ENCODE measurements around the gene RAD23A. TPM values are rescaled to one million over a fixed set of nuclear protein-coding genes. Genes with fewer than 3 reads are reported as not detected.

RAD23A gene
- total RNA-seq, 1 donor from 2014 or later: 80.7 TPM

GRCh38 chr19:12924621-12925310 lies 20.9 kb upstream of the RAD23A start:
- DNase-seq (ENCODE audit: low spot score in 2 of 2, unreplicated experiment in 2 of 2): no peak
- H3K36me3 Mint-ChIP-seq: peaks cover 36% of the 10 kb centered on the region
- TF ChIP-seq CTCF (IDR thresholded peaks at IDR 0.05; ENCODE audit: unreplicated experiment): no peak
- H3K27ac Mint-ChIP-seq: no peak overlapping the region
- no peaks in the 10 kb centered on the region for H3K27me3 Mint-ChIP-seq (ENCODE audit: low read depth)
- no peaks in the 10 kb centered on the region for H3K9me3 Mint-ChIP-seq
- H3K4me1 Mint-ChIP-seq: peaks cover 3% of the 10 kb centered on the region
- no peak overlapping the region for H3K4me3 Mint-ChIP-seq

- H3K4me3 Mint-ChIP-seq: no peak overlapping the region
- TF ChIP-seq CTCF (IDR thresholded peaks at IDR 0.05; ENCODE audit: unreplicated experiment): no peak
Measured at GRCh38 chr19:12930002-12930645, 15.5 kb upstream of the RAD23A start.

GRCh38 chr19:12932392-12933286 lies 13.0 kb upstream of the RAD23A start:
- no peaks in the 10 kb centered on the region for H3K27me3 Mint-ChIP-seq (ENCODE audit: low read depth)
- peaks cover 20% of the 10 kb centered on the region for H3K4me1 Mint-ChIP-seq
- peak overlapping the region; percentile 84 for H3K27ac Mint-ChIP-seq
- TF ChIP-seq CTCF (IDR thresholded peaks at IDR 0.05; ENCODE audit: unreplicated experiment): no peak
- no peaks in the 10 kb centered on the region for H3K9me3 Mint-ChIP-seq
- H3K4me3 Mint-ChIP-seq: peak overlapping the region; percentile 89
- H3K36me3 Mint-ChIP-seq: peaks cover 10% of the 10 kb centered on the region
- no peak for DNase-seq (ENCODE audit: low spot score in 2 of 2, unreplicated experiment in 2 of 2)

More at GRCh38 chr19:12930002-12930645, 15.5 kb upstream of the RAD23A start:
- H3K27ac Mint-ChIP-seq: no peak overlapping the region
- H3K36me3 Mint-ChIP-seq: peaks cover 17% of the 10 kb centered on the region
- no peaks in the 10 kb centered on the region for H3K9me3 Mint-ChIP-seq
- H3K27me3 Mint-ChIP-seq (ENCODE audit: low read depth): no peaks in the 10 kb centered on the region
- peaks cover 15% of the 10 kb centered on the region for H3K4me1 Mint-ChIP-seq
- no peak for DNase-seq (ENCODE audit: low spot score in 2 of 2, unreplicated experiment in 2 of 2)

GRCh38 chr19:12933287-12934072 lies 12.2 kb upstream of the RAD23A start, which contains the start of gene FARSA:
Gene FARSA, minus strand, starts transcription at chr19:12933711. Its CDS starts 15 bp downstream, at chr19:12933696.
- TF ChIP-seq CTCF (IDR thresholded peaks at IDR 0.05; ENCODE audit: unreplicated experiment): no peak
- Mint-ChIP-seq H3K27me3 (ENCODE audit: low read depth) (no peaks in the 10 kb centered on the region), H3K36me3 (peaks cover 5% of the 10 kb centered on the region), H3K4me1 (peaks cover 23% of the 10 kb centered on the region), H3K4me3 (peak within 1 kb of the TSS; percentile 89), H3K9me3 (no peaks in the 10 kb centered on the region), H3K27ac (peak within 1 kb of the TSS; percentile 84)
- DNase-seq (ENCODE audit: low spot score in 2 of 2, unreplicated experiment in 2 of 2): peak; percentile 73 to 80

- Mint-ChIP-seq H3K36me3 (peaks cover 8% of the 10 kb centered on the region), H3K27ac (no peak overlapping the region), H3K4me1 (peaks cover 34% of the 10 kb centered on the region), H3K9me3 (no peaks in the 10 kb centered on the region), H3K4me3 (peak overlapping the region; percentile 34), H3K27me3 (ENCODE audit: low read depth) (no peaks in the 10 kb centered on the region)
- no peak for TF ChIP-seq CTCF (IDR thresholded peaks at IDR 0.05; ENCODE audit: unreplicated experiment)
- DNase-seq (ENCODE audit: low spot score in 2 of 2, unreplicated experiment in 2 of 2): no peak
Measured at GRCh38 chr19:12935071-12935470, 10.6 kb upstream of the RAD23A start.

Data from mesothelial cell of epicardium (in vitro differentiated cells).